ENCODE data around the gene ACVR2A.

DNA sequence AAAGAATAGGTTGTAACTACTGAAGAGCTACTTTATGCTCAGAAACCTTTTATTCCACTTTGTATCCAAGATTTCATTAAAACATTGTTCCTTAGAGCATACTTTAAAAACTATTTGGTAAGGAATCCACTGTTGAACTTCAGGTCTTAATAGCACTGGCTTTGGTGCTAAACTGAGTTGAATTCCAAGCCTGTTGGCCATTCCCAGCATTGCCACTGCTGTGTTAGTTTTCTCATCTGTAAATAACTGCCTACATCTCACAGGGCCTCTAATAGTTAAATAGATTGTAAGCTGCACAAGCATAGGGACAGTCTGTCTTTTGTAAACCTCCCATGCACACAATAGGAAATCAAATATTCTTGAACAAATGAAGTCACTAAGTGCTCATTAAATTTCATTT lies 89.1 kb downstream of the ACVR2A start:
- TF ChIP-seq, protein P1, sequence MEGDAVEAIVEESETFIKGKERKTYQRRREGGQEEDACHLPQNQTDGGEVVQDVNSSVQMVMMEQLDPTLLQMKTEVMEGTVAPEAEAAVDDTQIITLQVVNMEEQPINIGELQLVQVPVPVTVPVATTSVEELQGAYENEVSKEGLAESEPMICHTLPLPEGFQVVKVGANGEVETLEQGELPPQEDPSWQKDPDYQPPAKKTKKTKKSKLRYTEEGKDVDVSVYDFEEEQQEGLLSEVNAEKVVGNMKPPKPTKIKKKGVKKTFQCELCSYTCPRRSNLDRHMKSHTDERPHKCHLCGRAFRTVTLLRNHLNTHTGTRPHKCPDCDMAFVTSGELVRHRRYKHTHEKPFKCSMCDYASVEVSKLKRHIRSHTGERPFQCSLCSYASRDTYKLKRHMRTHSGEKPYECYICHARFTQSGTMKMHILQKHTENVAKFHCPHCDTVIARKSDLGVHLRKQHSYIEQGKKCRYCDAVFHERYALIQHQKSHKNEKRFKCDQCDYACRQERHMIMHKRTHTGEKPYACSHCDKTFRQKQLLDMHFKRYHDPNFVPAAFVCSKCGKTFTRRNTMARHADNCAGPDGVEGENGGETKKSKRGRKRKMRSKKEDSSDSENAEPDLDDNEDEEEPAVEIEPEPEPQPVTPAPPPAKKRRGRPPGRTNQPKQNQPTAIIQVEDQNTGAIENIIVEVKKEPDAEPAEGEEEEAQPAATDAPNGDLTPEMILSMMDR (IDR thresholded peaks at IDR 0.05; ENCODE audit: insufficient read depth, low read depth, low read length), result no peak
- TF ChIP-seq EZH2 (IDR thresholded peaks at IDR 0.05; ENCODE audit: insufficient read depth, low read length), result no peak

Data from astrocyte (in vitro differentiated cells and primary cell).